Measurements from ENCODE around the gene OTUD7B. TPM values are rescaled to one million over a fixed set of nuclear protein-coding genes. Genes with fewer than 3 reads are reported as not detected.
A peak's percentile ranks its signal among the peaks of the same experiment; 100 is the strongest.
"Not testable (repeated sequence)": the region's sequence is repeated elsewhere in the genome, so short reads cannot be mapped to it uniquely, and the experiment has no call there.

The OTUD7B gene
- total RNA-seq, 1 donor, result 1.5 TPM

- Histone ChIP-seq H3K9me3 (ENCODE audit: low read depth, low read length) (no peaks in the 10 kb centered on the region), H3K4me3 (ENCODE audit: low read length) (no peak overlapping the region), H3K4me1 (ENCODE audit: insufficient read depth, low read length) (peaks cover 21% of the 10 kb centered on the region), H3K27me3 (ENCODE audit: insufficient read depth, low read length) (no peaks in the 10 kb centered on the region)
These were observed 67.6 kb downstream of the OTUD7B start for GRCh38 chr1:149942885-149943284.

GRCh38 chr1:149942207-149942606, 68.3 kb downstream of the OTUD7B start:
- no peaks in the 10 kb centered on the region for H3K27me3 ChIP-seq (ENCODE audit: insufficient read depth, low read length)
- no peaks in the 10 kb centered on the region for H3K9me3 ChIP-seq (ENCODE audit: low read depth, low read length)
- H3K4me3 ChIP-seq (ENCODE audit: low read length), result no peak overlapping the region
- peaks cover 28% of the 10 kb centered on the region for H3K4me1 ChIP-seq (ENCODE audit: insufficient read depth, low read length)

- Histone ChIP-seq H3K9me3 (ENCODE audit: low read depth, low read length) (no peaks in the 10 kb centered on the region), H3K4me1 (ENCODE audit: insufficient read depth, low read length) (peaks cover 28% of the 10 kb centered on the region), H3K4me3 (ENCODE audit: low read length) (no peak overlapping the region), H3K27me3 (ENCODE audit: insufficient read depth, low read length) (no peaks in the 10 kb centered on the region)
These were observed 70.1 kb downstream of the OTUD7B start for GRCh38 chr1:149940427-149940826.

GRCh38 chr1:149938668-149939003, 71.9 kb downstream of the OTUD7B start:
- H3K9me3 ChIP-seq (ENCODE audit: low read depth, low read length); H3K27me3 ChIP-seq (ENCODE audit: insufficient read depth, low read length); H3K4me3 ChIP-seq (ENCODE audit: low read length): not testable (repeated sequence)
- H3K4me1 ChIP-seq (ENCODE audit: insufficient read depth, low read length), result peaks cover 28% of the 10 kb centered on the region

- Histone ChIP-seq H3K9me3 (ENCODE audit: low read depth, low read length) (no peaks in the 10 kb centered on the region), H3K27me3 (ENCODE audit: insufficient read depth, low read length) (no peaks in the 10 kb centered on the region), H3K4me3 (ENCODE audit: low read length) (no peak overlapping the region), H3K4me1 (ENCODE audit: insufficient read depth, low read length) (peaks cover 28% of the 10 kb centered on the region)
These were observed 72.8 kb downstream of the OTUD7B start for GRCh38 chr1:149937759-149938158.

- no peaks in the 10 kb centered on the region for H3K9me3 ChIP-seq (ENCODE audit: low read depth, low read length)
These were observed 73.4 kb downstream of the OTUD7B start for GRCh38 chr1:149936992-149937705.

GRCh38 chr1:149936170-149936991, 74.1 kb downstream of the OTUD7B start, which contains the start of gene MTMR11:
Gene MTMR11 (minus strand): TSS chr1:149936879. CDS start chr1:149936647, 232 bp downstream.
- H3K4me1 ChIP-seq (ENCODE audit: insufficient read depth, low read length), result peaks cover 40% of the 10 kb centered on the region
- H3K9me3 ChIP-seq (ENCODE audit: low read depth, low read length), result no peaks in the 10 kb centered on the region
- no peak within 1 kb of the TSS for H3K4me3 ChIP-seq (ENCODE audit: low read length)
- no peaks in the 10 kb centered on the region for H3K27me3 ChIP-seq (ENCODE audit: insufficient read depth, low read length)

More at GRCh38 chr1:149936992-149937705, 73.4 kb downstream of the OTUD7B start:
- Histone ChIP-seq H3K4me3 (ENCODE audit: low read length) (no peak overlapping the region), H3K4me1 (ENCODE audit: insufficient read depth, low read length) (peaks cover 32% of the 10 kb centered on the region), H3K27me3 (ENCODE audit: insufficient read depth, low read length) (no peaks in the 10 kb centered on the region)

GRCh38 chr1:149934356-149934755, 76.2 kb downstream of the OTUD7B start:
- Histone ChIP-seq H3K27me3 (ENCODE audit: insufficient read depth, low read length) (no peaks in the 10 kb centered on the region), H3K4me3 (ENCODE audit: low read length) (no peak overlapping the region), H3K9me3 (ENCODE audit: low read depth, low read length) (no peaks in the 10 kb centered on the region), H3K4me1 (ENCODE audit: insufficient read depth, low read length) (peaks cover 53% of the 10 kb centered on the region)

GRCh38 chr1:149933208-149933607, 77.3 kb downstream of the OTUD7B start:
- H3K4me1 ChIP-seq (ENCODE audit: insufficient read depth, low read length), result peaks cover 53% of the 10 kb centered on the region

GRCh38 chr1:149932474-149932873, 78.1 kb downstream of the OTUD7B start:
- Histone ChIP-seq H3K27me3 (ENCODE audit: insufficient read depth, low read length) (no peaks in the 10 kb centered on the region), H3K4me1 (ENCODE audit: insufficient read depth, low read length) (peaks cover 48% of the 10 kb centered on the region), H3K4me3 (ENCODE audit: low read length) (no peak overlapping the region), H3K9me3 (ENCODE audit: low read depth, low read length) (no peaks in the 10 kb centered on the region)

More at GRCh38 chr1:149933208-149933607, 77.3 kb downstream of the OTUD7B start:
- H3K9me3 ChIP-seq (ENCODE audit: low read depth, low read length), result no peaks in the 10 kb centered on the region
- no peaks in the 10 kb centered on the region for H3K27me3 ChIP-seq (ENCODE audit: insufficient read depth, low read length)
- H3K4me3 ChIP-seq (ENCODE audit: low read length), result no peak overlapping the region

- H3K27me3 ChIP-seq (ENCODE audit: insufficient read depth, low read length), result no peaks in the 10 kb centered on the region
- no peaks in the 10 kb centered on the region for H3K9me3 ChIP-seq (ENCODE audit: low read depth, low read length)
- peak overlapping the region; percentile 21 for H3K4me3 ChIP-seq (ENCODE audit: low read length)
- peaks cover 55% of the 10 kb centered on the region for H3K4me1 ChIP-seq (ENCODE audit: insufficient read depth, low read length)
These were observed 79.2 kb downstream of the OTUD7B start for GRCh38 chr1:149931212-149931790.

- Histone ChIP-seq H3K4me1 (ENCODE audit: insufficient read depth, low read length) (peaks cover 63% of the 10 kb centered on the region), H3K4me3 (ENCODE audit: low read length) (no peak overlapping the region), H3K27me3 (ENCODE audit: insufficient read depth, low read length) (no peaks in the 10 kb centered on the region), H3K9me3 (ENCODE audit: low read depth, low read length) (no peaks in the 10 kb centered on the region)
These were observed 80.7 kb downstream of the OTUD7B start for GRCh38 chr1:149929856-149930255.

- H3K27me3 ChIP-seq (ENCODE audit: insufficient read depth, low read length), result no peaks in the 10 kb centered on the region
- H3K9me3 ChIP-seq (ENCODE audit: low read depth, low read length), result no peaks in the 10 kb centered on the region
- peak overlapping the region; percentile 97 for H3K4me3 ChIP-seq (ENCODE audit: low read length)
- H3K4me1 ChIP-seq (ENCODE audit: insufficient read depth, low read length), result peaks cover 63% of the 10 kb centered on the region
These were observed 82.2 kb downstream of the OTUD7B start for GRCh38 chr1:149928401-149928724.

GRCh38 chr1:149927563-149928400, 82.7 kb downstream of the OTUD7B start, which contains the start of gene SF3B4:
Gene SF3B4 (minus strand): TSS chr1:149927803. CDS start chr1:149927759, 44 bp downstream.
- Histone ChIP-seq H3K4me3 (ENCODE audit: low read length) (peak within 1 kb of the TSS; percentile 97), H3K27me3 (ENCODE audit: insufficient read depth, low read length) (no peaks in the 10 kb centered on the region), H3K9me3 (ENCODE audit: low read depth, low read length) (no peaks in the 10 kb centered on the region), H3K4me1 (ENCODE audit: insufficient read depth, low read length) (peaks cover 63% of the 10 kb centered on the region)
